ENCODE measurements around the gene SDHAF2.

GRCh38 chr11:61392981-61393595, 36.8 kb upstream of the SDHAF2 start:
- no peak for TF ChIP-seq CTCF (IDR thresholded peaks at IDR 0.05)
- no peak for TF ChIP-seq EP300 (IDR thresholded peaks at IDR 0.05)

Measured in upper lobe of left lung (tissue), 4 donors.